OCI-LY7 (cell line): ENCODE measurements around the gene GALNT5. TPM values are rescaled to one million over a fixed set of nuclear protein-coding genes. Genes with fewer than 3 reads are reported as not detected.

Experiments
- BruUV-seq: library from RNA; stranded (reverse); fragments of 400-500 nt; replicated peaks from 2 replicates; lab custom pipeline; 2021; lab: Mats Ljungman, UMichigan
- CTCF ChIA-PET: fragments of 300-600 bp; sonication (Branson Sonifier 250); formaldehyde crosslinking; loops from one replicate; lab custom pipeline; 2022; ENCODE audit warnings: antibody characterized with exemption; ENCODE audit not compliant: unreplicated experiment; lab: Charles Lee
- POLR2A ChIA-PET: fragments of 300-600 bp; sonication (Branson Sonifier 250); formaldehyde crosslinking; loops from one replicate; lab custom pipeline; 2022; ENCODE audit warnings: antibody characterized with exemption; lab: Charles Lee
- DNase-seq: peaks from one replicate; pipeline ENCODE4 v3.0.0-alpha.2; 2015; ENCODE audit warnings: low spot score
- H2AFZ ChIP-seq: fragments of 200-600 bp; sonication (generic), shearing (Covaris generic); 2 replicates; pipeline ENCODE4 v1.6.1; 2014; ENCODE audit warnings: mild to moderate bottlenecking, antibody characterized with exemption, low read length, moderate library complexity
- H3K27ac ChIP-seq: fragments of 200-600 bp; sonication (generic); 2 replicates; pipeline ENCODE4 v1.5.1; 2014; ENCODE audit warnings: mixed run types, low read depth, mild to moderate bottlenecking, moderate library complexity, low read length, inconsistent platforms; ENCODE audit not compliant: poor library complexity, severe bottlenecking
- H3K36me3 ChIP-seq: fragments of 200-600 bp; sonication (generic); 2 replicates; pipeline ENCODE4 v1.6.1; 2014; ENCODE audit warnings: mild to moderate bottlenecking, antibody characterized with exemption, low read length, moderate library complexity, mixed read lengths; ENCODE audit not compliant: insufficient read depth
- H3K4me1 ChIP-seq: fragments of 200-600 bp; sonication (generic); 2 replicates; pipeline ENCODE4 v1.5.1; 2014; ENCODE audit warnings: mild to moderate bottlenecking, low read length; ENCODE audit not compliant: insufficient read depth, poor library complexity, severe bottlenecking
- H3K4me2 ChIP-seq: fragments of 200-600 bp; sonication (generic); 2 replicates; pipeline ENCODE4 v1.6.1; 2014; ENCODE audit warnings: mild to moderate bottlenecking, low read length
- H3K4me3 ChIP-seq: fragments of 200-600 bp; sonication (generic); 2 replicates; pipeline ENCODE4 v1.5.1; 2014; ENCODE audit warnings: mild to moderate bottlenecking, low read depth, low read length; ENCODE audit not compliant: poor library complexity, severe bottlenecking
- H3K79me2 ChIP-seq: fragments of 200-600 bp; sonication (generic); 2 replicates; pipeline ENCODE4 v1.6.1; 2016; ENCODE audit warnings: low read depth, mild to moderate bottlenecking, low read length, moderate library complexity, mixed read lengths; ENCODE audit not compliant: insufficient read depth
- H3K9me2 ChIP-seq: fragments of 200-600 bp; sonication (generic); 2 replicates; pipeline ENCODE4 v1.6.1; 2016; ENCODE audit warnings: mild to moderate bottlenecking, low read length, mixed read lengths; ENCODE audit not compliant: insufficient read depth
- H3K9me3 ChIP-seq: fragments of 200-600 bp; sonication (generic); 2 replicates; pipeline ENCODE4 v1.6.1; 2014; ENCODE audit warnings: mild to moderate bottlenecking, mixed run types, low read length, mixed read lengths
- H4K20me1 ChIP-seq: fragments of 200-600 bp; sonication (generic); 2 replicates; pipeline ENCODE4 v1.6.1; 2014; ENCODE audit warnings: mild to moderate bottlenecking, antibody characterized with exemption, low read length, moderate library complexity, mixed read lengths; ENCODE audit not compliant: insufficient read depth
- EZH2phosphoT487 ChIP-seq: fragments of 200-600 bp; sonication (generic); IDR thresholded peaks from 2 replicates; pipeline ENCODE4 v1.6.1; 2018; ENCODE audit warnings: low read depth, borderline replicate concordance, mild to moderate bottlenecking, mixed run types, antibody characterized with exemption, low read length, moderate library complexity, mixed read lengths
- intact Hi-C: fragments of 100-400 bp; cut with micrococcal nuclease; formaldehyde crosslinking; loops from one replicate; pipeline ENCODE4 v1.10.0; 2022; ENCODE audit not compliant: unreplicated experiment
- total RNA-seq, 2 experiments: library from RNA; depleted of rRNA in 1 of 2; stranded (reverse); fragments of >200 nt in 1 of 2; shearing (Covaris generic) in 1 of 2; gene quantifications; 2 replicates each; pipeline ENCODE4 v1.2.3, GENCODE V29; 2014 to 2022
- TF ChIP-seq, protein P1 (sequence below): fragments of 200-600 bp; sonication (generic); conservative IDR thresholded peaks from 2 replicates; pipeline ENCODE4 v1.5.1; 2014; ENCODE audit warnings: mild to moderate bottlenecking, antibody characterized with exemption, low read length, moderate library complexity, mixed read lengths

GALNT5 gene
- total RNA-seq, 2 experiments from 2014 or later = not detected

DNA sequence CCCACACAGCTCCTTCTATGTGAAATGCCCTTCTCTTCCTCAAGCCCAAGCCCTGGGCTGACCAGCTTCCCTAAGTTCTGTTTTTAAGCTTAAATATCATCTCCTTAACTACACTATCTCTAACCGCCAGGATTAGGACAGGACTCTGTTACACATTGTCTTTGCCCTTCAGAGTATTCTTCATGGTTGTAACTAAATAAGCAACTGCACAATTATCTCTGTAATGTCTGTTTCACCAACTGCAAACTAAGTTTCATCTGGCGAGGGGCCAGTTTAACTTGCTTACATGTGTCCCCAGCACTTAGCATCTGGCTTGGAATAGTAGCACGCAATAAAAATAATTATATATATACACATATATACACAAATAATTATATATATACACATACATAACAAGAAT lies 69.2 kb downstream of the GALNT5 start:
- no TSS peak for BruUV-seq
- no peak for DNase-seq
- Histone ChIP-seq H2AFZ (no peak overlapping the region), H3K4me1 (peaks cover 15% of the 10 kb centered on the region), H3K9me2 (no peaks in the 10 kb centered on the region), H4K20me1 (no peaks in the 10 kb centered on the region), H3K36me3 (no peaks in the 10 kb centered on the region), H3K27ac (no peak overlapping the region), H3K4me3 (no peak overlapping the region), H3K79me2 (no peaks in the 10 kb centered on the region), H3K9me3 (no peaks in the 10 kb centered on the region), H3K4me2 (no peak overlapping the region)
- intact Hi-C loops = loop anchor here (1.0 to 5.0 kb wide), 3 partner anchors 76 to 166 kb away; no protein-coding TSS in a partner anchor
- POLR2A ChIA-PET = interaction anchor here (0.9 to 3.1 kb wide), 7 partner anchors 10 to 114 kb away, joined by 3 to 11 read pairs (median 4); no protein-coding TSS in a partner anchor
- no peak for TF ChIP-seq EZH2phosphoT487
- TF ChIP-seq, protein P1, sequence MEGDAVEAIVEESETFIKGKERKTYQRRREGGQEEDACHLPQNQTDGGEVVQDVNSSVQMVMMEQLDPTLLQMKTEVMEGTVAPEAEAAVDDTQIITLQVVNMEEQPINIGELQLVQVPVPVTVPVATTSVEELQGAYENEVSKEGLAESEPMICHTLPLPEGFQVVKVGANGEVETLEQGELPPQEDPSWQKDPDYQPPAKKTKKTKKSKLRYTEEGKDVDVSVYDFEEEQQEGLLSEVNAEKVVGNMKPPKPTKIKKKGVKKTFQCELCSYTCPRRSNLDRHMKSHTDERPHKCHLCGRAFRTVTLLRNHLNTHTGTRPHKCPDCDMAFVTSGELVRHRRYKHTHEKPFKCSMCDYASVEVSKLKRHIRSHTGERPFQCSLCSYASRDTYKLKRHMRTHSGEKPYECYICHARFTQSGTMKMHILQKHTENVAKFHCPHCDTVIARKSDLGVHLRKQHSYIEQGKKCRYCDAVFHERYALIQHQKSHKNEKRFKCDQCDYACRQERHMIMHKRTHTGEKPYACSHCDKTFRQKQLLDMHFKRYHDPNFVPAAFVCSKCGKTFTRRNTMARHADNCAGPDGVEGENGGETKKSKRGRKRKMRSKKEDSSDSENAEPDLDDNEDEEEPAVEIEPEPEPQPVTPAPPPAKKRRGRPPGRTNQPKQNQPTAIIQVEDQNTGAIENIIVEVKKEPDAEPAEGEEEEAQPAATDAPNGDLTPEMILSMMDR = no peak
- CTCF ChIA-PET = interaction anchor here (0.7 to 2.6 kb wide), 5 partner anchors 10 to 152 kb away, joined by 3 to 29 read pairs (median 5); partner anchors contain the start of gene CYTIP

DNA sequence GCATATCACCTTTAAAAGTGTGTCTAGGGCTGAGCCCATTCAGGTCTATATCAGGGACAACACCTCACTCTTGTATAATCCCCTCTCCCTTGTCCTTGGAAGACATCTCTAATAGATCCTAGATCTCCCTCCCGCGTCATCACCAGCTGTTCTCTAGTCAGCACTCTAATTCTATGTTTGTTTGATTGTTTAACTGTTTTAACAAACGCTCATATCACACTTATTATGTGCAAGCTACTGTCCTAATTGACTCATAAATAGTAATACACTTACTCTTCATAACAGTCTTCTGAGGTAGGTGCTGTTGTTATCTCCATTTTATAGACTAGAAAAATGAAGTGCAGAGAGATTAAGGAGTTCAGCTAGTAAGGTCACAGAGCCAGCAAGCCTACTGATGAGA lies 69.7 kb downstream of the GALNT5 start:
- Histone ChIP-seq H3K9me3 (no peaks in the 10 kb centered on the region), H2AFZ (no peak overlapping the region), H3K27ac (no peak overlapping the region), H3K4me2 (no peak overlapping the region), H3K4me3 (no peak overlapping the region), H4K20me1 (no peaks in the 10 kb centered on the region), H3K4me1 (peaks cover 15% of the 10 kb centered on the region), H3K9me2 (no peaks in the 10 kb centered on the region), H3K36me3 (no peaks in the 10 kb centered on the region), H3K79me2 (no peaks in the 10 kb centered on the region)
- TF ChIP-seq, protein P1 = no peak
- TF ChIP-seq EZH2phosphoT487 = no peak
- ChIA-PET CTCF (interaction anchor here (0.7 to 2.6 kb wide), 7 partner anchors 10 to 165 kb away, joined by 3 to 29 read pairs (median 5); partner anchors contain the start of gene CYTIP), POLR2A (interaction anchor here (0.7 to 3.1 kb wide), 8 partner anchors 10 to 140 kb away, joined by 3 to 11 read pairs (median 5); no protein-coding TSS in a partner anchor)
- intact Hi-C loops = loop anchor here (1.0 to 5.0 kb wide), 3 partner anchors 75 to 165 kb away; no protein-coding TSS in a partner anchor
- no peak for DNase-seq
- no TSS peak for BruUV-seq
